Colon (tissue), 2 donors: ENCODE measurements around the gene BLTP3A.

Experiments
- FAIRE-seq: peaks from 2 replicates; lab custom pipeline; 2012; peaks lifted over from hg19 to GRCh38; lab: Jason Lieb, UNC
- donor health status: control.
- donor health status: control.

Gene BLTP3A

GRCh38 chr6:34829137-34829536 is 37.3 kb downstream of the BLTP3A start:
- FAIRE-seq, result no peak

- no peak for FAIRE-seq
Observed at GRCh38 chr6:34832942-34833341, 41.1 kb downstream of the BLTP3A start.

GRCh38 chr6:34834789-34835518 is 43.1 kb downstream of the BLTP3A start:
- no peak for FAIRE-seq

GRCh38 chr6:34836008-34836407 is 44.1 kb downstream of the BLTP3A start:
- FAIRE-seq, result no peak

- no peak for FAIRE-seq
Observed at GRCh38 chr6:34836451-34836850, 44.6 kb downstream of the BLTP3A start.

DNA sequence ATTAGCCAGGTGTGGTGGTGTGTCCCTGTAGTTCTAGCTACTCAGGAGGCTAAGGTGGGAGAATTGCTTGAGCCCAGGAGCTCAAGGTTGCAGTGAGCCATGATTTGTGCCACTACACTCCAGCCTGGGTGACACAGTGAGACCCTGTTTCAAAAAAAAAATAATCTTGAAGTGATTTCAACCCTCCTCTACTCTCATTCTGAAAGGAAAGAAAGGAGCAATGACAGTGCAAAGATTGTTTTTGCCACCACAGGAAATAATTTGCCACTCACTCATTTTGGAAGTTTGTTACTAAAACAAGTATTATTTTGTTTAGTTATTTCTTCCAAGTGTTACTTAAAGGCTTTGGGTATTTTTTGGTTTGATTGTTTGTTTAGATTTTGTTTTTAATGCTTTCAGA is 45.6 kb downstream of the BLTP3A start:
- FAIRE-seq, result no peak

DNA sequence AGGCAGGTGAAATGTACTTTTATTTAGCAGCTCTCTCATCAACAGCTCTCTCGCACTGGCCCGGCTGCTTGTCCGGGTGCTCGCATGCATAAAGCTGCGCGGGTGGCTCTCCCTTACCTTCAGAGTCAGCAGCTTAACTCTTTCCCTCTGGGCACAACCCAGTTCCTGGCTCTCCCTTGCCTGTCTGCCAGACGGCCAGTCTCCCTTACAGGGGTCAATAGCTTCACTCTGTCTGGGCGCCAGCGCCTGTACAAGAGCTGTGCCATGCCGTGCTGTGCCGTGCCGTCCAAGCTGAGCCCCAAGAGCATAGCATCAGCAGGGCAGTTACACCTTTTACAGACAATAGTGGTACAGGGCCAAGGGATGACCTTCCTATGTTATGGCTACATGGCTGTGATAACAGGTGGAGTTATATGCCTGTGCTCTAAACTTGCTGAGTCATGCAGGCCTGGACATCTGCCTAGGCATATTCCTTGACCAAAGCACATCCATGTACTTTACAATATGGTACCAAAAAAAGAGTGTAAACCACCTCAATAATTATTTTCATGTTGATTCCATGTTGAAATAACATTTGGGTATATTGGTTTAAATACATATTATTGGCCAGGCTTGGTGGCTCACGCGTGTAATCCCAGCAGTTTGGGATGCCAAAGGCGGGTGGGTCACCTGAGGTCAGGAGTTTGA is 47.9 kb downstream of the BLTP3A start:
- no peak for FAIRE-seq
